HG02870 (cell line): ENCODE data around the gene EGF.
"Not testable (repeated sequence)": the region's sequence is repeated elsewhere in the genome, so short reads cannot be mapped to it uniquely, and the experiment has no call there.

ENCODE experiments used
- ATAC-seq: cut with Tn5 transposase; IDR thresholded peaks from one replicate; pipeline ENCODE4 v1.9.1; 2021; ENCODE audit warnings: mild to moderate bottlenecking, moderate library complexity; ENCODE audit not compliant: unreplicated experiment

Gene EGF

GRCh38 chr4:109912706-109913595, at the start of gene EGF:
Gene EGF, plus strand, starts transcription at chr4:109912883. Its CDS starts 453 bp downstream, at chr4:109913336.
- no peak for ATAC-seq

GRCh38 chr4:109864134-109864533, 48.5 kb upstream of the EGF start:
- ATAC-seq: no peak

GRCh38 chr4:109870061-109870460, 42.6 kb upstream of the EGF start:
- no peak for ATAC-seq

- no peak for ATAC-seq
These were observed 40.6 kb upstream of the EGF start for GRCh38 chr4:109872065-109872464.

GRCh38 chr4:109872950-109873656, 39.6 kb upstream of the EGF start:
- ATAC-seq: no peak

- no peak for ATAC-seq
These were observed 38.7 kb upstream of the EGF start for GRCh38 chr4:109873791-109874514.

- no peak for ATAC-seq
These were observed 37.6 kb upstream of the EGF start for GRCh38 chr4:109875106-109875505.

GRCh38 chr4:109875553-109875952, 37.1 kb upstream of the EGF start:
- not testable (repeated sequence) for ATAC-seq

- ATAC-seq: no peak
These were observed 35.9 kb upstream of the EGF start for GRCh38 chr4:109876634-109877265.

GRCh38 chr4:109877400-109877799, 35.3 kb upstream of the EGF start:
- peak; percentile 93 for ATAC-seq

GRCh38 chr4:109878355-109878754, 34.3 kb upstream of the EGF start:
- ATAC-seq: no peak

GRCh38 chr4:109879081-109879480, 33.6 kb upstream of the EGF start:
- ATAC-seq: no peak

GRCh38 chr4:109879636-109880314, 32.9 kb upstream of the EGF start:
- no peak for ATAC-seq

- no peak for ATAC-seq
These were observed 26.4 kb upstream of the EGF start for GRCh38 chr4:109886303-109886702.

GRCh38 chr4:109887071-109887470, 25.6 kb upstream of the EGF start:
- no peak for ATAC-seq

- ATAC-seq: no peak
These were observed 22.6 kb upstream of the EGF start for GRCh38 chr4:109890076-109890475.

GRCh38 chr4:109902559-109903251, 10.0 kb upstream of the EGF start:
- no peak for ATAC-seq

- no peak for ATAC-seq
These were observed 4.0 kb upstream of the EGF start for GRCh38 chr4:109908731-109909130.

GRCh38 chr4:109910256-109910655, 2.4 kb upstream of the EGF start:
- ATAC-seq: no peak
